Measurements from ENCODE around the gene RSRC2. TPM values are rescaled to one million over a fixed set of nuclear protein-coding genes. Genes with fewer than 3 reads are reported as not detected.

RSRC2 gene
- polyA plus RNA-seq, 1 donor from 2014 or later: 194 TPM

DNA sequence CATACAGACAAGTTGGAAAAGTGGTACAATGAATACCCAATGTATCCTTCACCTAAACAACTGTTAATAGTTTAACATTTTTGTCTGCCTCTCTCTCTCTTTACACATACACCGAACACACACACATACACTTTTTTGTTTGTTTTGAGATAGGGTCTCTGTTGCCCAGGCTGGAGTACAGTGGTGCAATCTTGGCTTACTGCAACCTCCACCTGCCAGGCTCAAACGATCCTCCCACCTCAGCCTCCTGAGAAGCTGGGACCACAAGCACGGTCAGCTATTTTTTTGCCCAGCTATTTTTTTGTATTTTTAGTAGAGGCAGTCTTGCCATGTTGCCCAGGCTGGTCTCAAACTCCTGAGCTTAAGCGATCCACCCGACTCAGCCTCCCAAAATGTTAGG, 42.8 kb downstream of the RSRC2 start:
- Histone ChIP-seq H2AFZ (ENCODE audit: low read depth, low read length) (no peak overlapping the region), H3K36me3 (ENCODE audit: insufficient read depth, low read length) (no peaks in the 10 kb centered on the region), H3F3A (ENCODE audit: insufficient read depth, low read length, poor library complexity, severe bottlenecking) (no peaks in the 10 kb centered on the region), H4K20me1 (ENCODE audit: insufficient read depth) (no peaks in the 10 kb centered on the region), H3K4me2 (ENCODE audit: low read length) (no peak overlapping the region), H3K9ac (ENCODE audit: low read length) (no peak overlapping the region), H3K79me2 (replicated peaks; ENCODE audit: insufficient read depth, low read length) (peaks cover 2% of the 10 kb centered on the region), H3K27ac (ENCODE audit: low read length) (no peak overlapping the region), H3K9me2 (ENCODE audit: insufficient read depth, low read length) (no peaks in the 10 kb centered on the region), H3K27me3 (ENCODE audit: insufficient read depth, low read depth, low read length) (no peaks in the 10 kb centered on the region), H3K4me3 (ENCODE audit: low read length) (no peak overlapping the region), H3K9me3 (ENCODE audit: low read length) (no peaks in the 10 kb centered on the region)
- TF ChIP-seq TAF1 (IDR thresholded peaks at IDR 0.05; ENCODE audit: low read depth): no peak
- TF ChIP-seq, protein P1, sequence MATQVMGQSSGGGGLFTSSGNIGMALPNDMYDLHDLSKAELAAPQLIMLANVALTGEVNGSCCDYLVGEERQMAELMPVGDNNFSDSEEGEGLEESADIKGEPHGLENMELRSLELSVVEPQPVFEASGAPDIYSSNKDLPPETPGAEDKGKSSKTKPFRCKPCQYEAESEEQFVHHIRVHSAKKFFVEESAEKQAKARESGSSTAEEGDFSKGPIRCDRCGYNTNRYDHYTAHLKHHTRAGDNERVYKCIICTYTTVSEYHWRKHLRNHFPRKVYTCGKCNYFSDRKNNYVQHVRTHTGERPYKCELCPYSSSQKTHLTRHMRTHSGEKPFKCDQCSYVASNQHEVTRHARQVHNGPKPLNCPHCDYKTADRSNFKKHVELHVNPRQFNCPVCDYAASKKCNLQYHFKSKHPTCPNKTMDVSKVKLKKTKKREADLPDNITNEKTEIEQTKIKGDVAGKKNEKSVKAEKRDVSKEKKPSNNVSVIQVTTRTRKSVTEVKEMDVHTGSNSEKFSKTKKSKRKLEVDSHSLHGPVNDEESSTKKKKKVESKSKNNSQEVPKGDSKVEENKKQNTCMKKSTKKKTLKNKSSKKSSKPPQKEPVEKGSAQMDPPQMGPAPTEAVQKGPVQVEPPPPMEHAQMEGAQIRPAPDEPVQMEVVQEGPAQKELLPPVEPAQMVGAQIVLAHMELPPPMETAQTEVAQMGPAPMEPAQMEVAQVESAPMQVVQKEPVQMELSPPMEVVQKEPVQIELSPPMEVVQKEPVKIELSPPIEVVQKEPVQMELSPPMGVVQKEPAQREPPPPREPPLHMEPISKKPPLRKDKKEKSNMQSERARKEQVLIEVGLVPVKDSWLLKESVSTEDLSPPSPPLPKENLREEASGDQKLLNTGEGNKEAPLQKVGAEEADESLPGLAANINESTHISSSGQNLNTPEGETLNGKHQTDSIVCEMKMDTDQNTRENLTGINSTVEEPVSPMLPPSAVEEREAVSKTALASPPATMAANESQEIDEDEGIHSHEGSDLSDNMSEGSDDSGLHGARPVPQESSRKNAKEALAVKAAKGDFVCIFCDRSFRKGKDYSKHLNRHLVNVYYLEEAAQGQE (IDR thresholded peaks at IDR 0.05; ENCODE audit: borderline replicate concordance): no peak
- TF ChIP-seq RAD21 (conservative IDR thresholded peaks at IDR 0.05): no peak
- TF ChIP-seq, protein P2, sequence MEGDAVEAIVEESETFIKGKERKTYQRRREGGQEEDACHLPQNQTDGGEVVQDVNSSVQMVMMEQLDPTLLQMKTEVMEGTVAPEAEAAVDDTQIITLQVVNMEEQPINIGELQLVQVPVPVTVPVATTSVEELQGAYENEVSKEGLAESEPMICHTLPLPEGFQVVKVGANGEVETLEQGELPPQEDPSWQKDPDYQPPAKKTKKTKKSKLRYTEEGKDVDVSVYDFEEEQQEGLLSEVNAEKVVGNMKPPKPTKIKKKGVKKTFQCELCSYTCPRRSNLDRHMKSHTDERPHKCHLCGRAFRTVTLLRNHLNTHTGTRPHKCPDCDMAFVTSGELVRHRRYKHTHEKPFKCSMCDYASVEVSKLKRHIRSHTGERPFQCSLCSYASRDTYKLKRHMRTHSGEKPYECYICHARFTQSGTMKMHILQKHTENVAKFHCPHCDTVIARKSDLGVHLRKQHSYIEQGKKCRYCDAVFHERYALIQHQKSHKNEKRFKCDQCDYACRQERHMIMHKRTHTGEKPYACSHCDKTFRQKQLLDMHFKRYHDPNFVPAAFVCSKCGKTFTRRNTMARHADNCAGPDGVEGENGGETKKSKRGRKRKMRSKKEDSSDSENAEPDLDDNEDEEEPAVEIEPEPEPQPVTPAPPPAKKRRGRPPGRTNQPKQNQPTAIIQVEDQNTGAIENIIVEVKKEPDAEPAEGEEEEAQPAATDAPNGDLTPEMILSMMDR (IDR thresholded peaks at IDR 0.05; ENCODE audit: poor library complexity, severe bottlenecking): no peak
- TF ChIP-seq EZH2 (IDR thresholded peaks at IDR 0.05; ENCODE audit: borderline replicate concordance, insufficient read depth, low read length, poor library complexity, severe bottlenecking): no peak
- no peak for TF ChIP-seq POLR2AphosphoS5 (IDR thresholded peaks at IDR 0.05)
- TF ChIP-seq SMC3 (conservative IDR thresholded peaks at IDR 0.05; ENCODE audit: poor library complexity): no peak
- TF ChIP-seq EP300 (conservative IDR thresholded peaks at IDR 0.05; ENCODE audit: poor library complexity, severe bottlenecking): no peak
- TF ChIP-seq MXI1 (conservative IDR thresholded peaks at IDR 0.05; ENCODE audit: poor library complexity, severe bottlenecking): no peak

DNA sequence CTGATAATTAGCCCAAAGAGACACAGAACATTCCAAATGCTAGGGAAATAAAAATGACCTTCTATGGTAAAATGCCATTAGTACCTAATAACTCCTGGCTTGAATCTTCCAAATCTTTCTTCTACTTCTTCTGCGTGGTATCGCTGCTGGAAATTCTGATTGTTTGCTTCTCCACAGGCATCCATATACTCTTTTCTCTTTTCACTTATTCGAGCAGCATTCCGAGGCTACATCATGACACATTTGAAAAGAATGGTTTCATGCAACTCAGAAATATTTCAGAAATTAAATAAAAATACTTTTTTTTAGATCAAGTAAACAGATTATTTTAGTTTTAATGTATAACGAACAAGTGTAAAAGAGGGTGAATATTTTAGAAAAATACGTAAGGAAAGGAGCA, 44.9 kb downstream of the RSRC2 start:
- H3K9me2 ChIP-seq (ENCODE audit: insufficient read depth, low read length): no peaks in the 10 kb centered on the region
- H3K27me3 ChIP-seq (ENCODE audit: insufficient read depth, low read depth, low read length): no peaks in the 10 kb centered on the region
- TF ChIP-seq TAF1 (IDR thresholded peaks at IDR 0.05; ENCODE audit: low read depth): no peak
- TF ChIP-seq, protein P2 (IDR thresholded peaks at IDR 0.05; ENCODE audit: poor library complexity, severe bottlenecking): no peak
- no peak for TF ChIP-seq EP300 (conservative IDR thresholded peaks at IDR 0.05; ENCODE audit: poor library complexity, severe bottlenecking)
- TF ChIP-seq, protein P1 (IDR thresholded peaks at IDR 0.05; ENCODE audit: borderline replicate concordance): no peak
- no peak for TF ChIP-seq EZH2 (IDR thresholded peaks at IDR 0.05; ENCODE audit: borderline replicate concordance, insufficient read depth, low read length, poor library complexity, severe bottlenecking)
- TF ChIP-seq RAD21 (conservative IDR thresholded peaks at IDR 0.05): no peak
- no peak for TF ChIP-seq POLR2AphosphoS5 (IDR thresholded peaks at IDR 0.05)
- TF ChIP-seq MXI1 (conservative IDR thresholded peaks at IDR 0.05; ENCODE audit: poor library complexity, severe bottlenecking): no peak
- TF ChIP-seq SMC3 (conservative IDR thresholded peaks at IDR 0.05; ENCODE audit: poor library complexity): no peak
- H3K79me2 ChIP-seq (replicated peaks; ENCODE audit: insufficient read depth, low read length): no peaks in the 10 kb centered on the region
- H3K9me3 ChIP-seq (ENCODE audit: low read length): no peaks in the 10 kb centered on the region
- H3K4me2 ChIP-seq (ENCODE audit: low read length): no peak overlapping the region
- no peak overlapping the region for H3K27ac ChIP-seq (ENCODE audit: low read length)
- no peaks in the 10 kb centered on the region for H4K20me1 ChIP-seq (ENCODE audit: insufficient read depth)
- no peak overlapping the region for H3K9ac ChIP-seq (ENCODE audit: low read length)
- H3K4me3 ChIP-seq (ENCODE audit: low read length): no peak overlapping the region
- no peaks in the 10 kb centered on the region for H3K36me3 ChIP-seq (ENCODE audit: insufficient read depth, low read length)
- no peaks in the 10 kb centered on the region for H3F3A ChIP-seq (ENCODE audit: insufficient read depth, low read length, poor library complexity, severe bottlenecking)
- no peak overlapping the region for H2AFZ ChIP-seq (ENCODE audit: low read depth, low read length)
